Choroid plexus epithelial cell (primary cell): ENCODE measurements around the gene RNASE3.
"Not testable (repeated sequence)": the region's sequence is repeated elsewhere in the genome, so short reads cannot be mapped to it uniquely, and the experiment has no call there.

Experiments
- DNase-seq: peaks from one replicate; pipeline ENCODE4 v3.0.0-alpha.2; 2010; ENCODE audit warnings: low read depth
- H3K4me3 ChIP-seq: 2 replicates; pipeline ENCODE4 v1.5.1; 2011; ENCODE audit warnings: low read depth, mild to moderate bottlenecking, control low read depth, low read length, moderate library complexity
- TF ChIP-seq, protein P1 (sequence below): conservative IDR thresholded peaks from 2 replicates; pipeline ENCODE4 v1.5.1; 2011; ENCODE audit warnings: low read depth, mild to moderate bottlenecking, control low read depth, inconsistent platforms, low read length, moderate library complexity

The RNASE3 gene

GRCh38 chr14:20904393-20905029 lies 13.3 kb downstream of the RNASE3 start:
- TF ChIP-seq, protein P1, sequence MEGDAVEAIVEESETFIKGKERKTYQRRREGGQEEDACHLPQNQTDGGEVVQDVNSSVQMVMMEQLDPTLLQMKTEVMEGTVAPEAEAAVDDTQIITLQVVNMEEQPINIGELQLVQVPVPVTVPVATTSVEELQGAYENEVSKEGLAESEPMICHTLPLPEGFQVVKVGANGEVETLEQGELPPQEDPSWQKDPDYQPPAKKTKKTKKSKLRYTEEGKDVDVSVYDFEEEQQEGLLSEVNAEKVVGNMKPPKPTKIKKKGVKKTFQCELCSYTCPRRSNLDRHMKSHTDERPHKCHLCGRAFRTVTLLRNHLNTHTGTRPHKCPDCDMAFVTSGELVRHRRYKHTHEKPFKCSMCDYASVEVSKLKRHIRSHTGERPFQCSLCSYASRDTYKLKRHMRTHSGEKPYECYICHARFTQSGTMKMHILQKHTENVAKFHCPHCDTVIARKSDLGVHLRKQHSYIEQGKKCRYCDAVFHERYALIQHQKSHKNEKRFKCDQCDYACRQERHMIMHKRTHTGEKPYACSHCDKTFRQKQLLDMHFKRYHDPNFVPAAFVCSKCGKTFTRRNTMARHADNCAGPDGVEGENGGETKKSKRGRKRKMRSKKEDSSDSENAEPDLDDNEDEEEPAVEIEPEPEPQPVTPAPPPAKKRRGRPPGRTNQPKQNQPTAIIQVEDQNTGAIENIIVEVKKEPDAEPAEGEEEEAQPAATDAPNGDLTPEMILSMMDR, result no peak
- H3K4me3 ChIP-seq, result no peak overlapping the region
- no peak for DNase-seq

DNA sequence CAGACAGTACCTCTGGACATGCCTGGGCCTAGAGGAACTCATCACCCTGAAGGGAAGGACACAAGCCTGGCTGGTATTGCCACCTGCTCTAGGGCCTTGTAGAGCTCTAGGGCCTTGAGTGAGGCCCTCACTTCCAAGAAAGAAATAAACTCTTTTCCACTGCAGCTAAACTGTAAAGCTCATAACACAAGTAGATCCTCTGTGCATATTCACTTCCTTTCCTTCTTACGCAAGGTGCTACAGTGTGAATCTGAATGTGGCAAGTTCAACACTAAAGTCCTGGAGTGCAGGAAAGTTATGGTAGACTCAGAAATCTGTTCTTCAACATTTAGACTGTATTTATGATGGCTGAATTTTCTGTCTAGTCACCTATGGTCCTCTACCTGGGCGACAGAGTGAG lies 14.5 kb downstream of the RNASE3 start:
- no peak overlapping the region for H3K4me3 ChIP-seq
- TF ChIP-seq, protein P1, result no peak
- DNase-seq, result no peak

GRCh38 chr14:20907214-20907613 lies 16.0 kb downstream of the RNASE3 start:
- DNase-seq, result no peak
- TF ChIP-seq, protein P1, result no peak
- H3K4me3 ChIP-seq, result no peak overlapping the region

DNA sequence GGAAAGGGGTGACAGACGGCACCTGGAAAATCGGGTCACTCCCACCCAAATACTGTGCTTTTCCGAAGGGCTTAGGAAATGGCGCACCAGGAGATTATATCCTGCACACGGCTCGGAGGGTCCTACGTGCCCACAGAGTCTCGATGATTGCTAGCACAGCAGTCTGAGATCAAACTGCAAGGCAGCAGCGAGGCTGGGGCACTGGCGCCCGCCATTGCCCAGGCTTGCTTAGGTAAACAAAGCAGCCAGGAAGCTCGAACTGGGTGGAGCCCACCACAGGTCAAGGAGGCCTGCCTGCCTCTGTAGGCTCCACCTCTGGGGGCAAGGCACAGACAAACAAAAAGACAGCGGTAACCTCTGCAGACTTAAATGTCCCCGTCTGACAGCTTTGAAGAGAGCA lies 19.6 kb downstream of the RNASE3 start:
- DNase-seq, H3K4me3 ChIP-seq: not testable (repeated sequence)

GRCh38 chr14:20919038-20919756 lies 28.0 kb downstream of the RNASE3 start:
- not testable (repeated sequence) for H3K4me3 ChIP-seq
- DNase-seq, result peak; percentile 8

DNA sequence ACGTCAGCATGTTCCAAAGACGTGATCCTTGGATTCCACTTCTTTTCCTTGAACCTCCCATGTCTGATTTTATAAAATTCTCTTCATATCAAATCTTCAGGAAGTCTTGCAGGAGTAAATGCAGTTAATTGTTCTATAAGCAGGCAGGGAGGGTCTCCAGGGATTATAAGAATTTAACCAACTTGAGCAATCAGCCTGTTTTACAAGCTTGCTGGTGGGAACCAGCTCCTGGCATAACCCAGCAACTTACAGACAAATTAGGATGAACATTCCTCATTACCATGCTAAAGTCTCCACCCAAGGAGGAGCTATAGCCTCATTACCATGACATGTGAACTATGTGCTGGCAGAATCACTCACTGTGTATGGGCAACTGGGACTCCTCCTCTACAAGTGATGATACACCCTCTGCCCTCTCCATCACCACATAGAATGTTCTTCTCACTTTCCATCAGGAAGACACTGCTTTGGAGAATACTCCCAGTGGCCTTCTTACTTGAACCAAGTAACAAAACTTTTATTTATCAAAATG lies 32.6 kb downstream of the RNASE3 start:
- not testable (repeated sequence) for DNase-seq, H3K4me3 ChIP-seq

DNA sequence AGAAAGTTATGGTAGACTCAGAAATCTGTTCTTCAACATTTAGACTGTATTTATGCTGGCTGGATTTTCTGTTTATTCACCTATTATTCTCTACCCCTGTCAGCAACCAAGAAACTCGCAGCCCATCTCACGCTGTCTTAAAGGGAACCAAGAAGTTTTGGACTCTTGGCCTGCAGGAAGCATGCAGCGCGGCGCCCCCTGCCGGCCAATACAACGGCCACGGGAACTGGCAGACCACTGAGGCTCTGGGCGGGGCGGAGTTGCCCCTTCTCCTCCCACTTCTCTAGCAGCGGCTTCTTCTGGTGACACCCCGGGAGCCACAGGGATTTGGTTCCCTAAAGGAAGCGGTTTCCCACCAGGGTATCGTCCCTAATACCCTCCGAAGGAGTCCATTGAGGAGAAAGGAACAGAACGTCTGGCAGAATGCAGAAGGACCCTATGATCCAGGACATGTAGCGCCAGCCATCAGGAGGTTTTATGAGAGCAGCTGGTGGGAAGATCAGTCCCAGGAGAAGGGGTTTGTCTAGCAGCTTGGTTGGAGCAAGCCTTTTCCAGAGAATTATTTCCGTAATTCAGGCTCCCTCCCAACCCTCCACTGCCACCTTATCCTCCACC lies 43.1 kb downstream of the RNASE3 start:
- TF ChIP-seq, protein P1, result peak; percentile 52
- H3K4me3 ChIP-seq, result no peak overlapping the region
- peak; percentile 15 for DNase-seq

DNA sequence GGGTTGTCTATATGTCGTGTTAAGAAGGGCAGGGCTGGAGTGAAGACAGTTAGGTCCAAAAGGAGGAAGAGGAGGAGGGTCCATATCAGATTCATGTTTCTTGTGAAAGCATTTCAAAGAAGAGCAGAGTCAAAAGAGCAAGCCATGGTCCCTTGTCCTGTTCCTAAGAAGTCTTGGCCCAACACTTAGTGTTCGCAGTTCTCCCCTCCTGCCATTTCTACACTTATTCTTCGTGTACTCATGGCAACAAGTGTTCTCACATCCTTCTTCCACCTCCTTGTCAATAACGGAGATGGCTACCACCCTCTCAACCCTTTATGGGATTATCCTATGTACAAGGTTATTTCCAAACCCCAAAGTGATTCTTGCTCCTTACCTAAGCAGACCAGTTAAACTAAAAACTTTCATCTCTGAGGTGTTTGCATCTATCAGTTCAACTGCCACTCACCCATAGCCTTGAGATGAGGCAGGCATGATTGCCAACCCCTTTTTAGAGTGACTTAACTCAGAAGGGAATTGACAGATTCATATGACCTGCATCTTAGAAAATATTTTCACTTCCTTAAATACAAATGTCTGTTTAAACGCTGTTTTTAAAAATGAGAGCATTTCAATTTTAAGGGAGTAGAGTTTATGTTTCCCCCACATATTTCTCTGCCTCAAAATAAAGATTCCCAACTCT lies 44.3 kb downstream of the RNASE3 start:
- TF ChIP-seq, protein P1, result no peak
- no peak for DNase-seq
- no peak overlapping the region for H3K4me3 ChIP-seq
